ENCODE measurements around the gene ZBTB7C.

The ZBTB7C gene

DNA sequence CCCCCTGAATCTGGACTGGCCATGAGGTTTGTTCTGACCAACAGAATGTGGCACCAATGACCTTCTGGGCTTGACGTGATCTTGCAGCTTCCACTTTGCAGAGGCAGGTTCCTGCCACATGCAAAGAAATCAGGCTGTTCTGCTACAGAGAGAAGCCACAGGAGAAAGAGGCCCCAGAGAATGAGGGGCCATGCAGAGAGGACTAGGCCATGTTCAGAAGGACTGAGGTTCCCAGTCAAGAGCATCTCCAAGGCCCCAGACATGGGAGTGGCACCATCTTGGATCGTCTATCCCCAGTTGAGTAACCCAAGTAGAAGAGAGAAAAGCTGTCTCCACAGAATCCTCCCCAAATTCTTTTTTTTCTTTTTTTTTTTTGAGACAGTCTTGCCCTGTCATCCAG lies 131.1 kb downstream of the ZBTB7C start:
- Mint-ChIP-seq H3K9me3 (ENCODE audit: low read depth) (no peaks in the 10 kb centered on the region), H3K36me3 (no peaks in the 10 kb centered on the region), H3K27ac (no peak overlapping the region), H3K27me3 (peaks cover 3% of the 10 kb centered on the region), H3K4me1 (ENCODE audit: low read depth) (no peaks in the 10 kb centered on the region), H3K4me3 (no peak overlapping the region)

DNA sequence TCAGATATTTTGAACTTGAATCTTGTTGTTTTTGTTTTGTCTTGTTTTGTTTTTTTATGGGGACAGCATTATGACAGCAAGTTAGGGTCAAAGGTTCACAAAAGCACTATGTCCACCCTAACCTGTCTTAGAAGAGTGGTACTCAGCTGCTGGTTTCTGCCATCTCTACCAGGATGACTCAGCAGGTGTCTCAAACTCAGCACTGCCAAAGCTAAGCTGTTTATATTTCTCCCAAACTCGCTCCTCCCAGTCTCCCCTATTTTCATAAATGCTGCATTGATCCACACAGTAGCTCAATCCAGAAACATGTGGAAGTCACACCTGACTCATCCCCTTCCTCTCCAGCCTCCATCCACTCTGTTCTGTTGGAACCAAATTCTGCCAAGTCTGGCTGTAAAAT lies 134.9 kb downstream of the ZBTB7C start:
- no peak overlapping the region for H3K4me3 Mint-ChIP-seq
- H3K4me1 Mint-ChIP-seq (ENCODE audit: low read depth), result no peaks in the 10 kb centered on the region
- H3K9me3 Mint-ChIP-seq (ENCODE audit: low read depth), result no peaks in the 10 kb centered on the region
- H3K27ac Mint-ChIP-seq, result no peak overlapping the region
- no peaks in the 10 kb centered on the region for H3K36me3 Mint-ChIP-seq
- H3K27me3 Mint-ChIP-seq, result peaks cover 2% of the 10 kb centered on the region

GRCh38 chr18:48270929-48271328 lies 138.3 kb downstream of the ZBTB7C start:
- H3K27ac Mint-ChIP-seq, result no peak overlapping the region
- no peak overlapping the region for H3K4me3 Mint-ChIP-seq
- no peaks in the 10 kb centered on the region for H3K36me3 Mint-ChIP-seq
- H3K27me3 Mint-ChIP-seq, result peaks cover 2% of the 10 kb centered on the region
- H3K4me1 Mint-ChIP-seq (ENCODE audit: low read depth), result no peaks in the 10 kb centered on the region
- H3K9me3 Mint-ChIP-seq (ENCODE audit: low read depth), result no peaks in the 10 kb centered on the region

DNA sequence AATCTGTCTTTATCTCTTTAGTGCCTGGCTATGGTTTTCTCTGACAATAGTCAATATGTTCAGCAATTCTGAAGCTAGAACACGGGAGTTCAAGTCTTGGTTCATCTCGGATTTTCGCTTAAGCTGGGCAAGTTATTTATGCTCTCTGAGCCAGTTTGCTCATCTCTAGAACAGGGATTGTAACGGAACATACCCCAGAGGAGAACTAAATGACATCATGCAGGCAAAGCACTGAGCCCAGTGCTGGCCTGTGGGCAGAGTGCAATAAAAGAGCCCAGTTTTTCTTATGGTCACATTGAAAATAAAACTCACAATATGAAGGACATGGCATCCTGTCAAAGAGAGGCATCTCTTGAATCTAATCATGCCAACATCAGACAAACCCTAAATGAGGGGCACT lies 143.9 kb downstream of the ZBTB7C start:
- H3K9me3 Mint-ChIP-seq (ENCODE audit: low read depth), result no peaks in the 10 kb centered on the region
- H3K27ac Mint-ChIP-seq, result no peak overlapping the region
- no peaks in the 10 kb centered on the region for H3K4me1 Mint-ChIP-seq (ENCODE audit: low read depth)
- peaks cover 3% of the 10 kb centered on the region for H3K27me3 Mint-ChIP-seq
- no peaks in the 10 kb centered on the region for H3K36me3 Mint-ChIP-seq
- no peak overlapping the region for H3K4me3 Mint-ChIP-seq

- peaks cover 3% of the 10 kb centered on the region for H3K27me3 Mint-ChIP-seq
- no peaks in the 10 kb centered on the region for H3K9me3 Mint-ChIP-seq (ENCODE audit: low read depth)
- H3K36me3 Mint-ChIP-seq, result no peaks in the 10 kb centered on the region
- no peak overlapping the region for H3K4me3 Mint-ChIP-seq
- no peak overlapping the region for H3K27ac Mint-ChIP-seq
- H3K4me1 Mint-ChIP-seq (ENCODE audit: low read depth), result no peaks in the 10 kb centered on the region
Observed at GRCh38 chr18:48263914-48264902, 145.0 kb downstream of the ZBTB7C start.

- no peaks in the 10 kb centered on the region for H3K9me3 Mint-ChIP-seq (ENCODE audit: low read depth)
- H3K27me3 Mint-ChIP-seq, result peaks cover 3% of the 10 kb centered on the region
- no peak overlapping the region for H3K27ac Mint-ChIP-seq
- no peaks in the 10 kb centered on the region for H3K36me3 Mint-ChIP-seq
- no peaks in the 10 kb centered on the region for H3K4me1 Mint-ChIP-seq (ENCODE audit: low read depth)
- H3K4me3 Mint-ChIP-seq, result no peak overlapping the region
Observed at GRCh38 chr18:48263192-48263853, 145.9 kb downstream of the ZBTB7C start.

DNA sequence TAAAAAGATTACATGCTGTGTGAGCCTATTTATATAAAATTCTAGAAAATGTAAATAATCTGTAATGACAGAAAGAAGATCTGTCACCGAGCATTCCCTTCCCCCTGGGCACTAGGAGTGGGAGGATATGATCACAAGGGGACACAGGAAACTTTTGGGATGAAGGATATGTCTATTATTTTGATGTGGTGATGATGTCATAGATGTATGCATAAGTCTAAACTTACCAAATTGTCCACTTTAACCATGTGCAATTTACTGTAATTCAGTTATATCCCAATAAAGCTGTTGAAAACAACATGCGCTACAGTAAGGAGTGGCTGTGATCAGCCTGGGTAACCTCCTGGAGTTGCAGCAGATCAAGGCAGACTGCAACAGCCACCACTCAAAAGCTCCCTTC lies 148.9 kb downstream of the ZBTB7C start:
- Mint-ChIP-seq H3K4me3 (no peak overlapping the region), H3K9me3 (ENCODE audit: low read depth) (peaks cover 6% of the 10 kb centered on the region), H3K27ac (no peak overlapping the region), H3K4me1 (ENCODE audit: low read depth) (no peaks in the 10 kb centered on the region), H3K27me3 (peaks cover 5% of the 10 kb centered on the region), H3K36me3 (no peaks in the 10 kb centered on the region)

- H3K27ac Mint-ChIP-seq, result no peak overlapping the region
- H3K4me3 Mint-ChIP-seq, result no peak overlapping the region
- H3K9me3 Mint-ChIP-seq (ENCODE audit: low read depth), result peaks cover 6% of the 10 kb centered on the region
- peaks cover 10% of the 10 kb centered on the region for H3K27me3 Mint-ChIP-seq
- H3K4me1 Mint-ChIP-seq (ENCODE audit: low read depth), result no peaks in the 10 kb centered on the region
- H3K36me3 Mint-ChIP-seq, result no peaks in the 10 kb centered on the region
Observed at GRCh38 chr18:48256848-48257247, 152.3 kb downstream of the ZBTB7C start.

GRCh38 chr18:48254077-48254602 lies 155.0 kb downstream of the ZBTB7C start:
- H3K4me3 Mint-ChIP-seq, result no peak overlapping the region
- no peaks in the 10 kb centered on the region for H3K4me1 Mint-ChIP-seq (ENCODE audit: low read depth)
- H3K9me3 Mint-ChIP-seq (ENCODE audit: low read depth), result peaks cover 6% of the 10 kb centered on the region
- H3K27ac Mint-ChIP-seq, result no peak overlapping the region
- H3K36me3 Mint-ChIP-seq, result no peaks in the 10 kb centered on the region
- peaks cover 15% of the 10 kb centered on the region for H3K27me3 Mint-ChIP-seq

DNA sequence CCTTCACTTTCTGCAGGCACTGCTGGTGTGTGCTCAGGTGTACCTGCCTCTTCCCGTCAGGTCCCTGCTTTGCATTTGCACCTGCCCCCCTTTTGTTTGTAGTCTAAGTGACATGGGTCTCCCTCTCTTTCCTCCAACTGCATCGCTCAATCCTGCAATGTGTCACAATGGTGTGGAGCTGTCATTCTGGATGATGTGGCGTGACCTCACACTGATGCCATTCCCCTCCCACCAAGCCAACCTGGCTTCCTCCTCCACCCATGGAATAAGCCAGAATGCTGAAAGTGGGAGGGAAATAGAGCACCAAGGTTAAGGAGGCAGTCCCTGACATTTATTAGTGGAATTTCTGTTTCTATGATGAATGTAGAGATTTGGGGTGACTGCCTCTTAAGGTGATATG lies 156.7 kb downstream of the ZBTB7C start:
- H3K4me1 Mint-ChIP-seq (ENCODE audit: low read depth), result no peaks in the 10 kb centered on the region
- H3K27ac Mint-ChIP-seq, result no peak overlapping the region
- no peak overlapping the region for H3K4me3 Mint-ChIP-seq
- peaks cover 11% of the 10 kb centered on the region for H3K27me3 Mint-ChIP-seq
- H3K36me3 Mint-ChIP-seq, result no peaks in the 10 kb centered on the region
- peaks cover 6% of the 10 kb centered on the region for H3K9me3 Mint-ChIP-seq (ENCODE audit: low read depth)

DNA sequence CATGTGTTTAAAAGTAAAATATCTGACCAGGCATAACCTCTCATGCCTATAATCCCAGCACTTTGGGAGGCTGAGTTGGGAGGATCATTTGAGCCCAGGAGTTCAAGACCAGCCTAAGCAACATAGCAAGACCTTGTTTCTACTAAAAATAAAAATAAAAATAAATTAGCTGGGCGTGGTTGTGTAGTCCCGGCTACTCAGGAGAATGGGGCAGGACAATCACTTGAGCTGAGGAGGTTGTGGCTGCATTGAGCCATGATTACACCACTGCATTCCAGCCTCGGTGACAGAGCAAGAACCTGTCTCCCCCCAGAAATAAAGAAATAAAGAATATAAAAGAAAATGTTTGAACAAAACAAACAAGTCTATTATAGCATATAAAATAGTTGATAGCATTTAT lies 158.3 kb downstream of the ZBTB7C start:
- Mint-ChIP-seq H3K9me3 (ENCODE audit: low read depth) (no peaks in the 10 kb centered on the region), H3K36me3 (no peaks in the 10 kb centered on the region)

DNA sequence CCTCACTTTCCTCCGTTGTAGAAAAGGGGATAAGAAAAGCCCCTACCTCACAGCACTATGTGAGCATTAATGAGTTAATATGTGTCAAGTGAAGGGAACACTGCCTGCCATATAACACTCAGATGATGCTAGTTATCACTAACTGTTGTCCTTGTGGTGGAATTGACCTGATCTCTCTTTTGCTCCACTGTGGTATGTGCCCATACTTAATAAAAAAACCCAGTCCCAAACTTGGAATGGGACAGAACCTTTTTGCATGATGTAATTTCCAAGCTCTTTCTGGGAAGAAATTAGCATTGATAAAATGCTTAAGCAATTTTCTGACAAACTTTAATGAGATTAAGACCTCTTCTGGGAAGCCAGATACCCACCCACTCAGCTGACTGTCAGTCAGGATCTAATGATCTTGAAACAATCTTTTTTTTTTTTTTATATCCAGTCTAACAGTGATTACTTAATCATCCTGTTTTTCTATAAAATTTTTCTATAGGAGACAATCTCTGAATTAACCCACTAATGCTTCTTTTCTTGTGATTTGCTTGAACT lies 158.7 kb downstream of the ZBTB7C start:
- Mint-ChIP-seq H3K9me3 (ENCODE audit: low read depth) (no peaks in the 10 kb centered on the region), H3K4me3 (no peak overlapping the region), H3K4me1 (ENCODE audit: low read depth) (no peaks in the 10 kb centered on the region), H3K27ac (no peak overlapping the region), H3K27me3 (peaks cover 10% of the 10 kb centered on the region), H3K36me3 (no peaks in the 10 kb centered on the region)

More for the DNA sequence above, 158.3 kb downstream of the ZBTB7C start:
- Mint-ChIP-seq H3K27me3 (peaks cover 10% of the 10 kb centered on the region), H3K4me1 (ENCODE audit: low read depth) (no peaks in the 10 kb centered on the region), H3K4me3 (no peak overlapping the region), H3K27ac (no peak overlapping the region)

- Mint-ChIP-seq H3K9me3 (ENCODE audit: low read depth) (no peaks in the 10 kb centered on the region), H3K36me3 (no peaks in the 10 kb centered on the region), H3K4me1 (ENCODE audit: low read depth) (no peaks in the 10 kb centered on the region), H3K27me3 (peaks cover 10% of the 10 kb centered on the region), H3K27ac (no peak overlapping the region), H3K4me3 (no peak overlapping the region)
Observed at GRCh38 chr18:48249854-48250253, 159.3 kb downstream of the ZBTB7C start.

DNA sequence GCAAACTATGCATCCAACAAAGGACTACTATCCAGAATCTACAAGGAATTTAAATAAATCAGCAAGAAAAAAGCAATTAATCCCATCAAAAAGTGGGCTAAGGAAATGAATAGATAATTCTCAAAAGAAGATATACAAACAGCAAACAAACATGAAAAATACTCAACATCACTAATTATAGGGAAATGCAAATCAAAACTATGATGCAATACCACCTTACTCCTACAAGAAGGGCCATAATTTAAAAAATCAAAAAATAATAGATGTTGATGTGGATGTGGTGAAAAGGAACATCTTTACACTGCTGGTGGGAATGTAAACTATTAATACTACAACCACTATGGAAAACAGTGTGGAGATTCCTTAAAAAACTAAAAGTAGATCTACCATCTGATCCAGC lies 164.7 kb downstream of the ZBTB7C start:
- Mint-ChIP-seq H3K27me3 (peaks cover 11% of the 10 kb centered on the region), H3K36me3 (no peaks in the 10 kb centered on the region), H3K9me3 (ENCODE audit: low read depth) (peaks cover 3% of the 10 kb centered on the region), H3K27ac (no peak overlapping the region), H3K4me1 (ENCODE audit: low read depth) (no peaks in the 10 kb centered on the region), H3K4me3 (no peak overlapping the region)

DNA sequence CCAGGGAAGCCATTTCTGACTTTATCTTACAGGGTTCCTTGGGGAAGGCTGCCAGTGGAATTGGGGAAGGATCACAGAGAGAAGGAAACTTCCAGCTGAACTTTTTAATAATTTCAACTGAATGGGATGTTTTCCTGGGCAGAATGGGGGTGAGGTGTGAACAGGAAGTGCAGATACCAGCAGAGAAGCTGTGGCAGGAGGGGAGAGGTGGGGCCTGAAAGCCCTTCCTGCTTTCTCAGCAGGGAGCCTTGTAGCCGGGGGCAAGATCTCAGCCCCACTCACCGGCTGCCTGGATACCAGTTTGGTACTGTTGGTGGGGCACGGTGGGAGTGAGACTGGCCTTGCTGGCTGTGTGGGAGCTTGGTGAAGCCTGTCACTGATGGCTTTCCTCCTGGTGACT lies 170.5 kb downstream of the ZBTB7C start:
- Mint-ChIP-seq H3K27me3 (peaks cover 32% of the 10 kb centered on the region), H3K9me3 (ENCODE audit: low read depth) (peaks cover 22% of the 10 kb centered on the region), H3K27ac (no peak overlapping the region), H3K36me3 (no peaks in the 10 kb centered on the region), H3K4me3 (no peak overlapping the region), H3K4me1 (ENCODE audit: low read depth) (no peaks in the 10 kb centered on the region)

Data from activated naive CD8-positive, alpha-beta T cell (primary cell).